ENCODE measurements around the gene CAPZA2.
"Not testable (repeated sequence)": the region's sequence is repeated elsewhere in the genome, so short reads cannot be mapped to it uniquely, and the experiment has no call there.

CAPZA2 gene

GRCh38 chr7:116862234-116862950, at the start of gene CAPZA2:
Gene CAPZA2 (plus strand): TSS chr7:116862587. CDS start chr7:116862612, 25 bp downstream.
- DNase-seq (ENCODE audit: low spot score), result peak; percentile 100

GRCh38 chr7:116812860-116813259, 49.5 kb upstream of the CAPZA2 start:
- no peak for DNase-seq (ENCODE audit: low spot score)

GRCh38 chr7:116813371-116813770, 49.0 kb upstream of the CAPZA2 start:
- not testable (repeated sequence) for DNase-seq (ENCODE audit: low spot score)

GRCh38 chr7:116815041-116815440, 47.3 kb upstream of the CAPZA2 start:
- DNase-seq (ENCODE audit: low spot score), result no peak

- DNase-seq (ENCODE audit: low spot score), result no peak
These were observed 42.2 kb upstream of the CAPZA2 start for GRCh38 chr7:116820149-116820548.

- DNase-seq (ENCODE audit: low spot score), result not testable (repeated sequence)
These were observed 40.7 kb upstream of the CAPZA2 start for GRCh38 chr7:116821647-116822046.

- no peak for DNase-seq (ENCODE audit: low spot score)
These were observed 37.9 kb upstream of the CAPZA2 start for GRCh38 chr7:116824449-116824848.

GRCh38 chr7:116828281-116828680, 34.1 kb upstream of the CAPZA2 start:
- no peak for DNase-seq (ENCODE audit: low spot score)

- DNase-seq (ENCODE audit: low spot score), result no peak
These were observed 33.3 kb upstream of the CAPZA2 start for GRCh38 chr7:116829041-116829440.

- no peak for DNase-seq (ENCODE audit: low spot score)
These were observed 32.9 kb upstream of the CAPZA2 start for GRCh38 chr7:116829493-116829892.

GRCh38 chr7:116832692-116833091, 29.7 kb upstream of the CAPZA2 start:
- DNase-seq (ENCODE audit: low spot score), result no peak

- peak; percentile 35 for DNase-seq (ENCODE audit: low spot score)
These were observed 27.4 kb upstream of the CAPZA2 start for GRCh38 chr7:116834815-116835504.

GRCh38 chr7:116836048-116836447, 26.3 kb upstream of the CAPZA2 start:
- no peak for DNase-seq (ENCODE audit: low spot score)

- no peak for DNase-seq (ENCODE audit: low spot score)
These were observed 25.5 kb upstream of the CAPZA2 start for GRCh38 chr7:116836911-116837310.

- DNase-seq (ENCODE audit: low spot score), result no peak
These were observed 24.8 kb upstream of the CAPZA2 start for GRCh38 chr7:116837586-116837985.

GRCh38 chr7:116840256-116840655, 22.1 kb upstream of the CAPZA2 start:
- no peak for DNase-seq (ENCODE audit: low spot score)

- DNase-seq (ENCODE audit: low spot score), result no peak
These were observed 20.0 kb upstream of the CAPZA2 start for GRCh38 chr7:116842371-116842770.

GRCh38 chr7:116843378-116843777, 19.0 kb upstream of the CAPZA2 start:
- no peak for DNase-seq (ENCODE audit: low spot score)

GRCh38 chr7:116851175-116851574, 11.2 kb upstream of the CAPZA2 start:
- no peak for DNase-seq (ENCODE audit: low spot score)

GRCh38 chr7:116851671-116852070, 10.7 kb upstream of the CAPZA2 start:
- DNase-seq (ENCODE audit: low spot score), result no peak

- no peak for DNase-seq (ENCODE audit: low spot score)
These were observed 8.3 kb upstream of the CAPZA2 start for GRCh38 chr7:116854132-116854531.

GRCh38 chr7:116857052-116857451, 5.3 kb upstream of the CAPZA2 start:
- no peak for DNase-seq (ENCODE audit: low spot score)

GRCh38 chr7:116859323-116859722, 3.1 kb upstream of the CAPZA2 start:
- DNase-seq (ENCODE audit: low spot score), result peak; percentile 76

- no peak for DNase-seq (ENCODE audit: low spot score)
These were observed 670 bp upstream of the CAPZA2 start for GRCh38 chr7:116861717-116862116.

All from GM03348 (cell line).